GM18505 (cell line): ENCODE results near the gene PTGS2.

Experiments
- ATAC-seq: cut with Tn5 transposase; IDR thresholded peaks from one replicate; pipeline ENCODE4 v1.9.1; 2021; ENCODE audit not compliant: unreplicated experiment
- POLR2A ChIP-seq: IDR thresholded peaks from 4 replicates; pipeline ENCODE4 v1.6.1; 2011; ENCODE audit warnings: borderline replicate concordance; ENCODE audit not compliant: insufficient read depth, insufficient read length; ENCODE audit errors: extremely low read depth

Gene PTGS2

GRCh38 chr1:186680245-186681061 is at the start of gene PTGS2:
Gene PTGS2, minus strand, starts transcription at chr1:186680423. Its CDS starts 133 bp downstream, at chr1:186680290.
- peak; percentile 13 for TF ChIP-seq POLR2A
- ATAC-seq: peak; percentile 96

- TF ChIP-seq POLR2A: no peak
- ATAC-seq: no peak
These were observed 42.6 kb upstream of the PTGS2 start for GRCh38 chr1:186722711-186723309.

- TF ChIP-seq POLR2A: no peak
These were observed 37.1 kb upstream of the PTGS2 start for GRCh38 chr1:186717286-186717685.

GRCh38 chr1:186715887-186716809 is 35.9 kb upstream of the PTGS2 start:
- no peak for TF ChIP-seq POLR2A
- no peak for ATAC-seq

More at GRCh38 chr1:186717286-186717685, 37.1 kb upstream of the PTGS2 start:
- ATAC-seq: no peak

GRCh38 chr1:186710696-186711095 is 30.5 kb upstream of the PTGS2 start:
- TF ChIP-seq POLR2A: no peak
- no peak for ATAC-seq

GRCh38 chr1:186708694-186709097 is 28.5 kb upstream of the PTGS2 start:
- no peak for TF ChIP-seq POLR2A
- no peak for ATAC-seq

GRCh38 chr1:186703209-186703766 is 23.1 kb upstream of the PTGS2 start:
- no peak for TF ChIP-seq POLR2A
- no peak for ATAC-seq

- no peak for ATAC-seq
- TF ChIP-seq POLR2A: no peak
These were observed 20.5 kb upstream of the PTGS2 start for GRCh38 chr1:186700722-186701121.

- no peak for ATAC-seq
- TF ChIP-seq POLR2A: no peak
These were observed 19.3 kb upstream of the PTGS2 start for GRCh38 chr1:186699519-186699918.

GRCh38 chr1:186689907-186690306 is 9.7 kb upstream of the PTGS2 start:
- no peak for ATAC-seq
- no peak for TF ChIP-seq POLR2A

GRCh38 chr1:186689376-186689775 is 9.2 kb upstream of the PTGS2 start:
- no peak for TF ChIP-seq POLR2A
- no peak for ATAC-seq

- ATAC-seq: no peak
- no peak for TF ChIP-seq POLR2A
These were observed 3.6 kb upstream of the PTGS2 start for GRCh38 chr1:186683652-186684410.
